ENCODE data around the gene CAMTA1. TPM values are rescaled to one million over a fixed set of nuclear protein-coding genes. Genes with fewer than 3 reads are reported as not detected.

Gene CAMTA1
- total and polyA plus RNA-seq, 9 of the 15 experiments (the other 6 are each of a cell fraction or from before 2014, with no cell fraction given): 43.9 to 161 (median 65.9) TPM

DNA sequence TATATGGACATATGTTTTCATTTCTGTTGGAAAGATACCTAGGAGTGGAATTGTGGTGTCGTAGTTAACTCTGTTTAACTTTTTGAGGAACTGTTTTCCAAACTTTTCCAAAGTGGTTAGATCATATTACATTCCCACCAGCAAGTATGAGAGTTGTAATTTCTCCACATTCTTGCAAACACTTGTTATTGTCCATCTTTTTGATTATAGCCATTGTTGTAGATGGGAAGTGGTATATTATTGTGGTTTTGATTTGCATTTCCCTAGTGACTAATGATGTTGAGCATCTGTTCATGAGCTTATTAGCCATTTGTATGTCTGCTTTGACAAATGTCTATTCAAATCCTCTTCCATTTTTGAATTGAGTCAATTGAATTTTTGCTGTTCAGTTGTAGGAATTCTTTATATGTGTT, 19.8 kb downstream of the CAMTA1 start:
- WGBS (ENCODE audit: insufficient coverage, low coverage, missing lambda C conversion rate): 63% methylated on average over 1 of the region's 1 CpG
- H4K20me1 ChIP-seq (replicated peaks; ENCODE audit: control insufficient read depth, insufficient read depth, low read length): peaks cover 31% of the 10 kb centered on the region
- in situ Hi-C loops (cut with MboI) (no loop called here), intact Hi-C loops (cut with micrococcal nuclease) (no loop called here)
- H3K4me1 ChIP-seq (replicated peaks in 1 of 2; ENCODE audit: control insufficient read depth in 2 of 2, insufficient read depth in 2 of 2, low read length in 2 of 2): peaks cover 2 to 10% of the 10 kb centered on the region in 2 experiments; a peak in 3 of 5 replicates
- H3K36me3 ChIP-seq (ENCODE audit: control insufficient read depth, insufficient read depth, low read length): no peaks in the 10 kb centered on the region; the same call in 2 of the 3 replicates
- no peak overlapping the region for H3K27ac ChIP-seq (ENCODE audit: extremely low read depth, low read depth, low read length)
- peaks cover 44% of the 10 kb centered on the region for H3K79me2 ChIP-seq (ENCODE audit: control insufficient read depth, insufficient read depth, low read length)
- BruUV-seq (replicated peaks): no TSS peak
- no peak overlapping the region for H3K9ac ChIP-seq (ENCODE audit: insufficient read depth in 1 of 2, low read depth in 2 of 2, low read length in 2 of 2)
- H3K9me3 ChIP-seq (replicated peaks; ENCODE audit: control insufficient read depth, insufficient read depth, low read depth, low read length): no peaks in the 10 kb centered on the region
- H3K4me2 ChIP-seq (ENCODE audit: insufficient read depth, low read length): no peak overlapping the region
- DNase-seq (ENCODE audit: extremely low read depth in 1 of 4, low spot score in 3 of 4) (no peak), FAIRE-seq (no peak), ATAC-seq (no peak)
- TF ChIP-seq HDGF (IDR thresholded peaks at IDR 0.05) (no peak), MEF2D (tag; conservative IDR thresholded peaks at IDR 0.05; ENCODE audit: low read depth) (no peak), KAT7 (CRISPR knock-in tag; IDR thresholded peaks at IDR 0.05; ENCODE audit: borderline replicate concordance) (no peak), HLTF (IDR thresholded peaks at IDR 0.05) (no peak), RNF2 (IDR thresholded peaks at IDR 0.05) (no peak), ZBTB1 (CRISPR knock-in tag; IDR thresholded peaks at IDR 0.05; ENCODE audit: borderline replicate concordance, low read depth) (no peak)
- TF ChIP-seq, protein P1, sequence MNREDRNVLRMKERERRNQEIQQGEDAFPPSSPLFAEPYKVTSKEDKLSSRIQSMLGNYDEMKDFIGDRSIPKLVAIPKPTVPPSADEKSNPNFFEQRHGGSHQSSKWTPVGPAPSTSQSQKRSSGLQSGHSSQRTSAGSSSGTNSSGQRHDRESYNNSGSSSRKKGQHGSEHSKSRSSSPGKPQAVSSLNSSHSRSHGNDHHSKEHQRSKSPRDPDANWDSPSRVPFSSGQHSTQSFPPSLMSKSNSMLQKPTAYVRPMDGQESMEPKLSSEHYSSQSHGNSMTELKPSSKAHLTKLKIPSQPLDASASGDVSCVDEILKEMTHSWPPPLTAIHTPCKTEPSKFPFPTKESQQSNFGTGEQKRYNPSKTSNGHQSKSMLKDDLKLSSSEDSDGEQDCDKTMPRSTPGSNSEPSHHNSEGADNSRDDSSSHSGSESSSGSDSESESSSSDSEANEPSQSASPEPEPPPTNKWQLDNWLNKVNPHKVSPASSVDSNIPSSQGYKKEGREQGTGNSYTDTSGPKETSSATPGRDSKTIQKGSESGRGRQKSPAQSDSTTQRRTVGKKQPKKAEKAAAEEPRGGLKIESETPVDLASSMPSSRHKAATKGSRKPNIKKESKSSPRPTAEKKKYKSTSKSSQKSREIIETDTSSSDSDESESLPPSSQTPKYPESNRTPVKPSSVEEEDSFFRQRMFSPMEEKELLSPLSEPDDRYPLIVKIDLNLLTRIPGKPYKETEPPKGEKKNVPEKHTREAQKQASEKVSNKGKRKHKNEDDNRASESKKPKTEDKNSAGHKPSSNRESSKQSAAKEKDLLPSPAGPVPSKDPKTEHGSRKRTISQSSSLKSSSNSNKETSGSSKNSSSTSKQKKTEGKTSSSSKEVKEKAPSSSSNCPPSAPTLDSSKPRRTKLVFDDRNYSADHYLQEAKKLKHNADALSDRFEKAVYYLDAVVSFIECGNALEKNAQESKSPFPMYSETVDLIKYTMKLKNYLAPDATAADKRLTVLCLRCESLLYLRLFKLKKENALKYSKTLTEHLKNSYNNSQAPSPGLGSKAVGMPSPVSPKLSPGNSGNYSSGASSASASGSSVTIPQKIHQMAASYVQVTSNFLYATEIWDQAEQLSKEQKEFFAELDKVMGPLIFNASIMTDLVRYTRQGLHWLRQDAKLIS (CRISPR knock-in tag; IDR thresholded peaks at IDR 0.05): no peak
- TF ChIP-seq, protein P2, sequence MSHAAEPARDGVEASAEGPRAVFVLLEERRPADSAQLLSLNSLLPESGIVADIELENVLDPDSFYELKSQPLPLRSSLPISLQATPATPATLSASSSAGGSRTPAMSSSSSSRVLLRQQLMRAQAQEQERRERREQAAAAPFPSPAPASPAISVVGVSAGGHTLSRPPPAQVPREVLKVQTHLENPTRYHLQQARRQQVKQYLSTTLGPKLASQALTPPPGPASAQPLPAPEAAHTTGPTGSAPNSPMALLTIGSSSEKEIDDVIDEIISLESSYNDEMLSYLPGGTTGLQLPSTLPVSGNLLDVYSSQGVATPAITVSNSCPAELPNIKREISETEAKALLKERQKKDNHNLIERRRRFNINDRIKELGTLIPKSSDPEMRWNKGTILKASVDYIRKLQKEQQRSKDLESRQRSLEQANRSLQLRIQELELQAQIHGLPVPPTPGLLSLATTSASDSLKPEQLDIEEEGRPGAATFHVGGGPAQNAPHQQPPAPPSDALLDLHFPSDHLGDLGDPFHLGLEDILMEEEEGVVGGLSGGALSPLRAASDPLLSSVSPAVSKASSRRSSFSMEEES (CRISPR knock-in tag; IDR thresholded peaks at IDR 0.05): no peak
- TF ChIP-seq, protein P3, sequence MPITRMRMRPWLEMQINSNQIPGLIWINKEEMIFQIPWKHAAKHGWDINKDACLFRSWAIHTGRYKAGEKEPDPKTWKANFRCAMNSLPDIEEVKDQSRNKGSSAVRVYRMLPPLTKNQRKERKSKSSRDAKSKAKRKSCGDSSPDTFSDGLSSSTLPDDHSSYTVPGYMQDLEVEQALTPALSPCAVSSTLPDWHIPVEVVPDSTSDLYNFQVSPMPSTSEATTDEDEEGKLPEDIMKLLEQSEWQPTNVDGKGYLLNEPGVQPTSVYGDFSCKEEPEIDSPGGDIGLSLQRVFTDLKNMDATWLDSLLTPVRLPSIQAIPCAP (CRISPR knock-in tag; IDR thresholded peaks at IDR 0.05; ENCODE audit: borderline replicate concordance): no peak
- TF ChIP-seq, protein P4, sequence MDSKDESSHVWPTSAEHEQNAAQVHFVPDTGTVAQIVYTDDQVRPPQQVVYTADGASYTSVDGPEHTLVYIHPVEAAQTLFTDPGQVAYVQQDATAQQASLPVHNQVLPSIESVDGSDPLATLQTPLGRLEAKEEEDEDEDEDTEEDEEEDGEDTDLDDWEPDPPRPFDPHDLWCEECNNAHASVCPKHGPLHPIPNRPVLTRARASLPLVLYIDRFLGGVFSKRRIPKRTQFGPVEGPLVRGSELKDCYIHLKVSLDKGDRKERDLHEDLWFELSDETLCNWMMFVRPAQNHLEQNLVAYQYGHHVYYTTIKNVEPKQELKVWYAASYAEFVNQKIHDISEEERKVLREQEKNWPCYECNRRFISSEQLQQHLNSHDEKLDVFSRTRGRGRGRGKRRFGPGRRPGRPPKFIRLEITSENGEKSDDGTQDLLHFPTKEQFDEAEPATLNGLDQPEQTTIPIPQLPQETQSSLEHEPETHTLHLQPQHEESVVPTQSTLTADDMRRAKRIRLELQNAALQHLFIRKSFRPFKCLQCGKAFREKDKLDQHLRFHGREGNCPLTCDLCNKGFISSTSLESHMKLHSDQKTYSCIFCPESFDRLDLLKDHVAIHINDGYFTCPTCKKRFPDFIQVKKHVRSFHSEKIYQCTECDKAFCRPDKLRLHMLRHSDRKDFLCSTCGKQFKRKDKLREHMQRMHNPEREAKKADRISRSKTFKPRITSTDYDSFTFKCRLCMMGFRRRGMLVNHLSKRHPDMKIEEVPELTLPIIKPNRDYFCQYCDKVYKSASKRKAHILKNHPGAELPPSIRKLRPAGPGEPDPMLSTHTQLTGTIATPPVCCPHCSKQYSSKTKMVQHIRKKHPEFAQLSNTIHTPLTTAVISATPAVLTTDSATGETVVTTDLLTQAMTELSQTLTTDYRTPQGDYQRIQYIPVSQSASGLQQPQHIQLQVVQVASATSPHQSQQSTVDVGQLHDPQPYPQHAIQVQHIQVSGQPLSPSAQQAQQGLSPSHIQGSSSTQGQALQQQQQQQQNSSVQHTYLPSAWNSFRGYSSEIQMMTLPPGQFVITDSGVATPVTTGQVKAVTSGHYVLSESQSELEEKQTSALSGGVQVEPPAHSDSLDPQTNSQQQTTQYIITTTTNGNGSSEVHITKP (IDR thresholded peaks at IDR 0.05; ENCODE audit: partially characterized antibody): no peak
- no peak overlapping the region for H3K4me3 ChIP-seq
- no peaks in the 10 kb centered on the region for H3K9me1 ChIP-seq (ENCODE audit: control insufficient read depth, insufficient read depth, low read length)
- POLR2A ChIA-PET: interaction anchor here (2.9 kb wide), 1 partner anchor 12 kb away, joined by 8 read pairs; no protein-coding TSS in a partner anchor
- CTCF ChIA-PET (ENCODE audit: low intra/inter-chr PET ratio): no interaction called here
- H3K27me3 ChIP-seq (ENCODE audit: control insufficient read depth in 2 of 2, insufficient read depth in 2 of 2, low read length in 2 of 2): no peaks in the 10 kb centered on the region
- H2AFZ ChIP-seq (ENCODE audit: low read depth, low read length): no peak overlapping the region
